H7 (cell line): ENCODE measurements around the gene KCNAB2. TPM values are rescaled to one million over a fixed set of nuclear protein-coding genes. Genes with fewer than 3 reads are reported as not detected.
A peak's percentile ranks its signal among the peaks of the same experiment; 100 is the strongest.
"Not testable (repeated sequence)": the region's sequence is repeated elsewhere in the genome, so short reads cannot be mapped to it uniquely, and the experiment has no call there.

ENCODE experiments used
- DNase-seq: peaks from one replicate; pipeline ENCODE4 v3.0.0; 2012
- H3K27me3 ChIP-seq: 2 replicates; pipeline ENCODE4 v1.6.0; 2011; ENCODE audit warnings: mild to moderate bottlenecking, low read length; ENCODE audit not compliant: control insufficient read depth, insufficient read depth
- H3K36me3 ChIP-seq: replicated peaks from 2 replicates; pipeline ENCODE4 v1.5.1; 2011; ENCODE audit warnings: low read length; ENCODE audit not compliant: control insufficient read depth, insufficient read depth
- H3K4me3 ChIP-seq: 2 replicates; pipeline ENCODE4 v1.5.1; 2011; ENCODE audit warnings: low read depth, mild to moderate bottlenecking, control low read depth, low read length, moderate library complexity; ENCODE audit not compliant: insufficient read depth
- total RNA-seq: library from RNA; depleted of rRNA; stranded (reverse); fragments of >200 nt; shearing (Covaris generic); gene quantifications from 2 replicates; pipeline ENCODE4 v1.2.3, GENCODE V29; 2014

The KCNAB2 gene
- total RNA-seq, 1 experiment from 2014 or later, result 6.6 TPM

DNA sequence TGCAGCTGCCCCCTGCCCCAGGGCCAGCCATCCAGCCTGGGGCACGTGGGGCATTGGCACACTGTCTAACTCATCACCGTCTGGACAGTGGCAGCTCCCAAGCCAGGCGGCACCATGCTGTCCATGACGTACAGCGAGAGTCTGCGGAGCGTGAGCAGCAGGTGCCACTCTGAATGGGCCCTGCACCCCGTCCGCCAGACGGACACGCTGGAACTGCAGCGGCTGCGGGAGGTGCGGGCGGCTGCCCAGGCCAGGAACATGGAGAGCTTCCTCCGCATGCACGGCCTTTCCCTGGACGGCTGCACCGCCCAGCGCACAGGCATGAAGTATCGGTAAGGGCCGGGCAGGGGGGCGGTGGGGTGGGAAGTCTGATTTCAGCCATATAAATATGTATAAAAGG is 5.7 kb downstream of the KCNAB2 start:
- Histone ChIP-seq H3K27me3 (no peaks in the 10 kb centered on the region; the same call in 1 of the 2 replicates), H3K36me3 (no peaks in the 10 kb centered on the region), H3K4me3 (no peak overlapping the region)
- DNase-seq, result no peak

- peak; percentile 91 for DNase-seq
- Histone ChIP-seq H3K27me3 (no peaks in the 10 kb centered on the region; the same call in 1 of the 2 replicates), H3K36me3 (no peaks in the 10 kb centered on the region), H3K4me3 (no peak overlapping the region)
Observed at GRCh38 chr1:6052543-6053205, 7.0 kb downstream of the KCNAB2 start.

- Histone ChIP-seq H3K27me3 (no peaks in the 10 kb centered on the region; the same call in 1 of the 2 replicates), H3K4me3 (no peak overlapping the region), H3K36me3 (no peaks in the 10 kb centered on the region)
- DNase-seq, result no peak
Observed at GRCh38 chr1:6053206-6053546, 7.5 kb downstream of the KCNAB2 start.

DNA sequence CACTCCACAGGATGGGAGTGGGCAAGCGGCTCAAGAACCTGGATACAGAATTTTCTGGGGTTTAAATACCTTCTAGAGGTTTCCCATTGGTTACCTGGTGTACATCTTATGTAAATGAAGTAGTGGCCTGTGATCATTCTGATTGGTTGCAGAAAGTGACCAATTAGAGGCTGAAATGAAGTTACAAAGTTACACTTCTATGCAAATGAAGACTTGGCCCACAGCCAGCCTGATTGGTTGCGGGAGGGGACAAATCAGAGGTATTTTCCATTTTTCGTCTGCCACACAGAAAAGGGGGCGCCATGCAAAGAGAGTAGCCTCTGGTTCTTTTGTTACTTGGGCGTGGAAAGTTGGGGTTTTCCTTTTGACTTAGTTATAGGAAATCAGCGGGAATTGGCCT is 8.9 kb downstream of the KCNAB2 start:
- Histone ChIP-seq H3K36me3 (no peaks in the 10 kb centered on the region), H3K27me3 (no peaks in the 10 kb centered on the region; the same call in 1 of the 2 replicates), H3K4me3 (no peak overlapping the region)
- no peak for DNase-seq

DNA sequence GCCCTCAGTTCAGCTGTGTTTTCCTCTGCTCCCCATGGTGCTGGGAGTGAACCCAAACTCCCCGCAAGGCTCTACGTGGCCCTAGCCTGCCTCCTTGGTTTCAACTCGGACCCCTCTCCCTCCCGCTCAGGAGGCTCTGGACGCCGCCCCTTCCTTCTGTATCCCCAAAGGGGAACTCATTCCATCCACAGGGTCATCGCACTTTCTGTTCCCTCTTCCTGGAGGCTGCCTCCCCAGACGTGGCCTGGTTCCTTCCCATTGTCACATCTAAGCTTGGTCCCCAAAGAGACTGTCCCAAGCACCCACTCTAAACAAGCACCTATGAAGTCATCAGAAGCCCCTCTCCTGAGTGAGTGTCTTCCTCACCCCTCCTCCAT is 10.9 kb downstream of the KCNAB2 start:
- H3K4me3 ChIP-seq, result no peak overlapping the region
- DNase-seq, result no peak
- H3K27me3 ChIP-seq, result no peaks in the 10 kb centered on the region; the same call in 1 of the 2 replicates
- H3K36me3 ChIP-seq, result no peaks in the 10 kb centered on the region

GRCh38 chr1:6057170-6057845 is 11.6 kb downstream of the KCNAB2 start:
- no peak overlapping the region for H3K4me3 ChIP-seq
- no peaks in the 10 kb centered on the region; the same call in 1 of the 2 replicates for H3K27me3 ChIP-seq
- H3K36me3 ChIP-seq, result no peaks in the 10 kb centered on the region
- no peak for DNase-seq

DNA sequence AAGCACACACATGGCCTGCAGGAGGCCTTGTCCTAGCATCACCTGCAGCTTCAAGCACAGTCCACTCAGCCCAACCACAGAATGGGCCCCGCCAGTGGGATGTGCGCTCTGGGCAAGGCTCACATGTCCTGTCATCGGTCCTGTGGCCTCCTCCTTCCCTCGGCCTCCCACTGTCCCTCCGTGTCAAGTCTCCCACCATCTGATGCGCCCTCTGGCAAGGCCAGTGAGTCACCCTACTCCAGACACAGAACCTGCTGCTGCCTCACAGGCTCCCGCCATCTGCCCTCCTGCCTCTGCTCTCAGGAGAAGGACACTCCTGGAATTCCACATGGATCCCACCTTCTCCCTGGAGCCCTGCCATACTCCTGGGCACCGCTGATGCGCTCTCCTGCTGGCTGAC is 14.2 kb downstream of the KCNAB2 start:
- no peak for DNase-seq
- Histone ChIP-seq H3K4me3 (no peak overlapping the region), H3K27me3 (no peaks in the 10 kb centered on the region), H3K36me3 (no peaks in the 10 kb centered on the region)

GRCh38 chr1:6062670-6063069 is 17.0 kb downstream of the KCNAB2 start:
- H3K27me3 ChIP-seq, result no peaks in the 10 kb centered on the region
- H3K4me3 ChIP-seq, result no peak overlapping the region
- DNase-seq, result no peak
- H3K36me3 ChIP-seq, result no peaks in the 10 kb centered on the region

GRCh38 chr1:6063532-6064053 is 17.9 kb downstream of the KCNAB2 start:
- not testable (repeated sequence) for H3K36me3 ChIP-seq, H3K27me3 ChIP-seq, DNase-seq, H3K4me3 ChIP-seq

- H3K36me3 ChIP-seq, result no peaks in the 10 kb centered on the region
- no peak overlapping the region for H3K4me3 ChIP-seq
- H3K27me3 ChIP-seq, result no peaks in the 10 kb centered on the region
- no peak for DNase-seq
Observed at GRCh38 chr1:6065093-6065858, 19.6 kb downstream of the KCNAB2 start.

GRCh38 chr1:6066680-6067079 is 21.0 kb downstream of the KCNAB2 start:
- no peaks in the 10 kb centered on the region for H3K27me3 ChIP-seq
- H3K36me3 ChIP-seq, result no peaks in the 10 kb centered on the region
- H3K4me3 ChIP-seq, result no peak overlapping the region
- no peak for DNase-seq

DNA sequence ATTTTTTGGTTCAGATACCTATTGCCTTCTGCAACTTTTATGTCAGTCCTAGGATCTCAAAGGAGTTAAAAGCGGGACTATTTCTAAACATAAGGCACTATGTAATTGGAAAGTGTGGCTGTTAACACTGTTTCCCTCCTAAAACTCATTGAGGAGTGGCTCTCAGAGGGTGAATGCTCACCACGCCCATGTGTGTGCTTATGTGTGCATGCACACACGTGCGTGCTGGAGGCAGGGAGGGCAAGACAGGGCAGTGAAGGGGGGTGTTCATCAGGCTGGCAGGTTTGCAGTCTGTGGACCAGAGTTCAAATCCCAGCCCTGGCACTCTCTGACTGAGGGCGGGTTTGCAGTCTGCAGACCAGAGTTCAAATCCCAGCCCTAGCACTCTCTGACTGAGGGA is 22.4 kb downstream of the KCNAB2 start:
- H3K4me3 ChIP-seq, result no peak overlapping the region
- DNase-seq, result no peak

GRCh38 chr1:6068932-6069331 is 23.2 kb downstream of the KCNAB2 start:
- H3K4me3 ChIP-seq, result no peak overlapping the region
- DNase-seq, result no peak
- no peaks in the 10 kb centered on the region for H3K36me3 ChIP-seq
- no peaks in the 10 kb centered on the region for H3K27me3 ChIP-seq

More for the DNA sequence above, 22.4 kb downstream of the KCNAB2 start:
- H3K27me3 ChIP-seq, result no peaks in the 10 kb centered on the region
- no peaks in the 10 kb centered on the region for H3K36me3 ChIP-seq

GRCh38 chr1:6069573-6069972 is 23.9 kb downstream of the KCNAB2 start:
- H3K36me3 ChIP-seq, result no peaks in the 10 kb centered on the region

More at GRCh38 chr1:6069573-6069972, 23.9 kb downstream of the KCNAB2 start:
- no peaks in the 10 kb centered on the region for H3K27me3 ChIP-seq
- no peak overlapping the region for H3K4me3 ChIP-seq
- no peak for DNase-seq
